GM18867 (cell line): ENCODE results near the gene HS3ST2.
"Not testable (repeated sequence)": the region's sequence is repeated elsewhere in the genome, so short reads cannot be mapped to it uniquely, and the experiment has no call there.

Source experiments
- ATAC-seq: cut with Tn5 transposase; IDR thresholded peaks from one replicate; pipeline ENCODE4 v1.9.1; 2021; ENCODE audit warnings: mild to moderate bottlenecking, moderate library complexity; ENCODE audit not compliant: unreplicated experiment

HS3ST2 gene

GRCh38 chr16:22929461-22929860, 115.5 kb downstream of the HS3ST2 start:
- ATAC-seq, result no peak

DNA sequence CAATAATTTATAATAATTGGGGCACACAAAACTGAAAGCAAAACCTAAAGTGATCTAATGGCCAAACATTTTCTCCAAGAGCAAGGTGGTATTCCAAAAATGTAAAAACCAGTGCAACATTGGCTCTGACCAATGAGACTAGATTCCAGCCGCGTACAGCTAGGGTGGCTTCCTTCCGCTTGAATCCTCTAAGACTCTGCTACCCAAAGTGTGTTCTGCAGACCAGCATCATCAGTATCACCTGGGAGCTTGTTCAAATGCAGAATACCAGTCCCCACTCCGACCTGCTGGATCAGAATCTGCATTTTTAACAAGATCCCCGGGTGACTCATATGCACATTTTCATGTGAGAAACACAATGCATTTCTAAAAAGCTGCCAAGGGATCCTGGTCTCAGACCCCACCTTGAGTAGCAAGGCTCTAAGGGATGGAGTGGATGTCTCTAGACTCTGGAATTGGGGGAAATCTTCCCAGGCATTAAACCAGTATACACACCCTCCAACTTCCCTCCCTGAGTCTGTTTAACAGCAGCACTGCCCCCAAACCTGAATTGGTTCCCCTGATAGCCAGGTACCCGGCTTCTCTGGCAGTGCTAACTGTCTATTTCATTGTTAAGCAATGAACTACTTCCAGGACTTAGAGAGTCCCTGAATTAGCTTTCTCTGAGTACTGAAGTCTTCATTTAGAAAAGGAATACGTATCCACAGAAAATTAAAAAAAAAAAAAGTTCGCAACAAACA, 118.2 kb downstream of the HS3ST2 start:
- ATAC-seq, result no peak

DNA sequence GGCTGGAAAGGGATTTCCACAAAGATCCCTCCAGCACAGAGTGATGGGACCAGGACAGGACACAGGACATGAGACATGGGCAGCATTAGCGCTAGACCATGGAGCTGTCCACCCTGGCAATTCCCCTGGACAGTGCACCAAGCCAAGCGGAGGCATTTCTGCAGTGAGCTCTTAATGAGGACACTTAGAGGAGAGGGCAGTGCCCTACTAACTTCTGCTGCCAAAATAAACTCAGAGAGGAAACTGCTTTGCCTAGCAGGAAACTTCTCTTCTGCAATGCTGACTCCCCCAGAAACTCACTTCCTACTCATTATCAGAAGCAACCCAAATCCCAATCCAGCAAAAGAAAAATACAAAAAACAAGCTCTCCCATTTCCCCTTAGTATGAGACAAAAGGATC, 119.2 kb downstream of the HS3ST2 start:
- no peak for ATAC-seq

DNA sequence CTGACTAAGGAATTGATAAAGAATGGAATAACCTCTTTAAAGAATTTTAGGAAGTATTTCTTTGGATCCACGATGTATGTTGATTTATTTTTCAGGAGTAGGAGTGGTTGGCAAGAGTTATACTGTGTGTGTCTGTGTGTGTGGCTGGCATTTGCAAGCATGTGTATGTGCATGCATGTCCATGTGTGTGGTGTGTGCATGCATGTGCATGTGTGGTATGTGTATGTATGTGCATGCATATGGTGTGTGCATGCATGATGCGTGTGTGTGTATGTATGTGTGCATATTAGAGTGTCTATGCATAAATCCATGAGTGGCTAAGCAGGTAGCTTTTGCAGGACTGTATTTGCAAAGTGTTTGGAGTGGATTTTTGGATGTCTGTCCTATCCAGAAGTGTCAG, 120.8 kb downstream of the HS3ST2 start:
- ATAC-seq, result no peak

- ATAC-seq, result no peak
Observed at GRCh38 chr16:22937169-22937568, 123.2 kb downstream of the HS3ST2 start.

DNA sequence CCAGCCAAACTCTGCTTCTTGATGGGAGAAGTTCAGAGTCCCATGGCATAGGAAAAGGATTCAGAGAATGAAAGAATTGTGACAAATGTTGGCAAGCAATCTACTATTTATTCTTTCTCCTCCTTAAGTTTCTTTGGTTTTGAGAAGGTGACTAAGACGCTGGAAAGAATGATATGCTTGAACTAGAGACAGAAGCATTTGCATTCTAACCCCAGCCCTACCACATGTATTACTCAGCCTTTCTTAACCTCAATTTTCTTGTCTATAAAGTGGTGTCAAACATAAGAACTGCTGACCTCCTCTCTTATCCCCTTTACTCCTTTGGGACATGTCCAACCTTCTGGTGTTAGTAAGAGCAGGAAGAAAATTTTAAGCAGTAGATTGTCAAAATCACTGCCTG, 124.7 kb downstream of the HS3ST2 start:
- ATAC-seq, result no peak

DNA sequence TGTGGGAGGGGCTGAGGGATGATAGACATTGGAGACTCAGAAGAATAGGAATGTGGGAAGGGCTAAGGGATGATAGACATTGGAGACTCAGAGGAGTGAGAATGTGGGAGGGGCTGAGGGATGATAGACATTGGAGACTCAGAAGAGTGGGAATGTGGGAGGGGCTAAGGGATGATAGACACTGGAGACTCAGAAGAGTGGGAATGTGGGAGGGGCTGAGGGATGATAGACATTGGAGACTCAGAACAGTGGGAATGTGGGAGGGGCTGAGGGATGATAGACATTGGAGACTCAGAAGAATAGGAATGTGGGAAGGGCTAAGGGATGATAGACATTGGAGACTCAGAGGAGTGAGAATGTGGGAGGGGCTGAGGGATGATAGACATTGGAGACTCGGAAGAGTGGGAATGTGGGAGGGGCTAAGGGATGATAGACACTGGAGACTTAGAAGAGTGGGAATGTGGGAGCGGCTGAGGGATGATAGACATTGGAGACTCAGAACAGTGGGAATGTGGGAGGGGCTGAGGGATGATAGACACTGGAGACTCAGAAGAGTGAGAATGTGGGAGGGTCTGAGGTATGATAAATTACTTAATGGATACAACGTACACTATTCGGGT, 125.9 kb downstream of the HS3ST2 start:
- ATAC-seq, result not testable (repeated sequence)

GRCh38 chr16:22941970-22942501, 128.1 kb downstream of the HS3ST2 start:
- ATAC-seq, result no peak

GRCh38 chr16:22942811-22943210, 128.8 kb downstream of the HS3ST2 start:
- ATAC-seq, result no peak

DNA sequence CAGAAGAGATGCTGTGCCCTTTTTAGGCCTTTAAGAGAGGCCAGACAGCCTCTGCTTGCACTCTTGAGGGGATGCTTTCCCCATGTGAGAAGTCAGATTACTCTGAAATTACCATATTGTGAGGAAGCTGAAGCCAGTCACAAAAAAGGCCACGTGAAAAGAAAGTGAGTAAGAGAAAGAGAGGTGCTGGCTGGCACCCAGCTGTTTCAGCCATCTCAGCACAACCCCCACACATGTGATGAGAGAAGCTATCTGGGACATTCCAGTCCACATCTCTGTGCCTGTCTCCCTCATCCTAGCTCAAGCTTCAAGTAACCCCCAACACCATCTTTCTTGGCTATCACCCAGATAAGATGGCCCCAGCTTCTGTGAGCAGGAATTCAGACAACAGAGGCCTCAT, 131.4 kb downstream of the HS3ST2 start:
- no peak for ATAC-seq

DNA sequence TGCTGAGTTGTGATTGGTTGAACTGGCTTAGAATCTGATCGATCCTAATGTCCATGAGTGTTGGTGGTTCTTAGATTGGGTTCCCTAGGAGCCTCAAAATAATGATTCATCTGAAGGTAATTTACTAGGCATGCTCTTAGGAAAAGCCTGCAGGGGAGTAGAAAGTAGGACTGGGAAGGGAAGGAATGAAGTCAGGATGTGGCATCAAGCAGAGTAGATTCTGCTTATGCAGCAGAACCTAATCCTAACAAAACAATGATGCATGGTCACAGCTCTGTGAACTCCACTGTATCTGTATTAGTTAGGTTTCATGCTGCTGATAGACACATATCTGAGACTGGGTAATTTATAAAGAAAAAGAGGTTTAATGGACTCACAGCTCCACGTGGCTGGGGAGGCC, 132.5 kb downstream of the HS3ST2 start:
- no peak for ATAC-seq

DNA sequence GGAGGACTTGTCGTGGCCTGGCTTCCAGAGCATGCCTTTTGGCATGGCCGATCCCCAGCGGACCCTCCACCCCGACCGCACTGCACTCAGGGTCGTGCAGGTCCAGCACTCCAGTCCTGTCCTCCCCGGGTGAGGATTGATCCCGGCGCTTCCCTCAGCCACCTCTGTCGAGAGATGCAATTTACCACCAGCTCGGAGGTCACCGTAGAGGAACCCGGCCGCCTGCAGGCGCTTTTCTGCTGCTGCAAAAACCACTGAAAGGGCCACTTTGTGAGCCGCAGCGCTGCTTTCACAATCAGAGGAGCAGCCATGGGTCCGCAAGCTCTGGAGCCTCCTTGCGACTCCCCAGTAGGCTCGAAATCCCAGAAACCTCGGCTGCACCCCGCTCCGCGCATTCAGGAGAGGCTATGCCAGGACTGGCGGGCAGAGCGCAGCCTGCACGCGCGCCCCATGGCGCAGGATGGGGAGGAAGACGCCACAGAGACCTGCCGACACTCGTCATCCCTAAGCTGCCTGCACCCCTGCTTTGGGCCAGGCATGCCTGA, 134.2 kb downstream of the HS3ST2 start:
- ATAC-seq, result no peak

GRCh38 chr16:22948603-22949368, 134.8 kb downstream of the HS3ST2 start:
- no peak for ATAC-seq

DNA sequence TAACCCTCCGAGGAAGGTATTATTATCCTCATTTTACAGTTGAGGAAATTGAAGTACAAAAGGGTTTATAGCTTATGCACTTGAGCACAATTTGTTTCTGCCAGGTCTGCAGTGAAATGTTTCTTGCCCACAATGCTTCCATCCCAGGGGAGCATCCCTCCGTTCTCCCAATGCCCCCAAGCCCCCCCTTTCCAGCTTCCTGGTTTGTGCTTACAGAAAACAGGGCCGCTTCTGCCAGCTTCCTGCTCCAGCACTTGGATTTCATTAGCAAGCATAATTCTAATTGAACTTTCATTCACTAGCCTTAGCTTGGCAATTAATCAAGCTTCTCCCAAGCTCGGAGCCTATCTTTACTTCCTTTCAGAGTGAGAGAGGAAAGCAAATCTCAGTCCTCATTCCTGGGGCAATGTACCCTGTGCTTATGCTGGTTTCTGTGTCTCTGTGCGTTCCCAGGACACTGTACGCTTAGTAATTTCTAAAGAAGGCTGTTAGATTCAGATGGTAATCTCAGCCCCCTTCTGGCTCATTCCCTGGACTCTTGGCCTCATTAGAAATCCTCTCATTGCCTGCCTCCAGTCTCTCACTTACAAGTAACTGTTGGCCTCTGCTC, 141.6 kb downstream of the HS3ST2 start:
- no peak for ATAC-seq

DNA sequence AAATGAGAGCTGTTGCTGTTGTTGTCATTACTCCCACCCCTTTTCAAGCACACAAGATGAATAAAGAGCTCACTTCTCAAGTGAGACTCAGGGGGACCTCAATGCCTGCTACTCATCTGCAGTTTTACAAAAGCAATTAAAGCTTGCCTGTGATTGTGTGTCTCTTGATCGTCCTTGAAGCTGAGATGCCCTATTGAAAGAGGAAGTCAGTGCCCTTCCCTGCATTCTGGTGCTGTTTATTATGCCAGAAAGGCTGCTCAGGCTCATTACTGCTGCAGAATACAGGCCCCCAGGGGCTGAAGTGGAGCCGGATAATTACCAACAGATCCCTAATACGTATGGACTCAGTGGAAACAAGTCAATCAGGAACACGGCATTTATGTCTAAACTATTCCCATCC, 147.2 kb downstream of the HS3ST2 start:
- no peak for ATAC-seq

DNA sequence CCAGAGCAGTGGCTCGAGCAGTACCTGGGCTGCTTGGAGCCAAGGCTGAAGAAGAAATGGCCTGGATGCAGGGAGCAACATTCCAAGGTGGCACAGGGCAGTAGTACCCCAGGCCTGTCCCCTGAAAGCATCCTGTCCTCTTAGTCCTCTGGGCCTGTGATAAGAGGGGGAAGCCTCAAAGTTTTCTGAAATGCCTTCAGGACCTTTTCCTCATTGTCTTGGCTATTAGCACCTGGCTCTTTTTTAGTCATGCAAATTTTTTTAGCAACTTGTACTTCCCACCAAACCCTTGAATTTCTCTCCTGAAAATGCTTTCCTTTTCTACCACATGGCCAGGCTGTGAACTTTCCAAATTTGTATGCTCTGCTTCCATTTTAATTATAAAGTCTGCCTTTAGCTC, 148.9 kb downstream of the HS3ST2 start:
- no peak for ATAC-seq
